A673 (cell line): Measurements from ENCODE around the gene COLQ. TPM values are rescaled to one million over a fixed set of nuclear protein-coding genes. Genes with fewer than 3 reads are reported as not detected.

ENCODE experiments used
- BruUV-seq: library from RNA; stranded (reverse); fragments of 400-500 nt; replicated peaks from 2 replicates; lab custom pipeline; 2021; lab: Mats Ljungman, UMichigan
- CTCF ChIA-PET: fragments of 300-600 bp; sonication (Branson Sonifier 250); formaldehyde crosslinking; loops from one replicate; lab custom pipeline; 2022; ENCODE audit warnings: antibody characterized with exemption; lab: Charles Lee
- POLR2A ChIA-PET: fragments of 300-600 bp; sonication (Branson Sonifier 250); formaldehyde crosslinking; loops from one replicate; lab custom pipeline; 2022; ENCODE audit warnings: antibody characterized with exemption; ENCODE audit not compliant: low non-redundant PET; lab: Charles Lee
- DNase-seq: peaks from one replicate; pipeline ENCODE4 v3.0.0-alpha.2; 2015; ENCODE audit warnings: low spot score
- H3K27ac ChIP-seq: fragments of 200-600 bp; sonication (generic); 2 replicates; pipeline ENCODE4 v1.5.1; 2016; ENCODE audit warnings: mixed run types, low read depth, mild to moderate bottlenecking, mixed read lengths, antibody characterized with exemption, low read length; ENCODE audit not compliant: poor library complexity, severe bottlenecking
- H3K27me3 ChIP-seq: fragments of 200-600 bp; sonication (generic); replicated peaks from 2 replicates; pipeline ENCODE4 v1.6.1; 2017; ENCODE audit warnings: mixed run types, low read depth, mild to moderate bottlenecking, mixed read lengths, antibody characterized with exemption, low read length; ENCODE audit not compliant: insufficient read depth, poor library complexity
- H3K36me3 ChIP-seq: fragments of 200-600 bp; sonication (generic); 2 replicates; pipeline ENCODE4 v1.6.1; 2016; ENCODE audit warnings: mixed run types, mild to moderate bottlenecking, mixed read lengths, antibody characterized with exemption, low read length; ENCODE audit not compliant: insufficient read depth, poor library complexity, severe bottlenecking
- H3K4me1 ChIP-seq: fragments of 200-600 bp; sonication (generic); 2 replicates; pipeline ENCODE4 v1.6.1; 2017; ENCODE audit warnings: mixed run types, mild to moderate bottlenecking, mixed read lengths, antibody characterized with exemption, low read length; ENCODE audit not compliant: insufficient read depth, poor library complexity, severe bottlenecking
- H3K4me3 ChIP-seq: fragments of 200-600 bp; sonication (generic); 2 replicates; pipeline ENCODE4 v1.5.1; 2016; ENCODE audit warnings: low read depth, mixed run types, mild to moderate bottlenecking, mixed read lengths, low read length; ENCODE audit not compliant: poor library complexity, severe bottlenecking
- H3K9me3 ChIP-seq: fragments of 200-600 bp; sonication (generic); 2 replicates; pipeline ENCODE4 v1.6.1; 2016; ENCODE audit warnings: mixed run types, low read depth, mild to moderate bottlenecking, mixed read lengths, antibody characterized with exemption, low read length; ENCODE audit not compliant: poor library complexity, severe bottlenecking
- EZH2 ChIP-seq: fragments of 200-600 bp; sonication (generic); IDR thresholded peaks from 2 replicates; pipeline ENCODE4 v1.6.1; 2017; ENCODE audit warnings: borderline replicate concordance, low read depth, mild to moderate bottlenecking, mixed read lengths, antibody characterized with exemption, low read length; ENCODE audit not compliant: poor library complexity, severe bottlenecking
- intact Hi-C: fragments of 100-400 bp; cut with micrococcal nuclease; formaldehyde crosslinking; loops from one replicate; pipeline ENCODE4 v1.10.0; 2022; ENCODE audit not compliant: unreplicated experiment
- total RNA-seq: library from RNA; stranded (reverse); gene quantifications from 2 replicates; pipeline ENCODE4 v1.2.3, GENCODE V29; 2021
- TF ChIP-seq, protein P1 (sequence below): fragments of 300-800, 200-600 bp; sonication (generic); conservative IDR thresholded peaks from 2 replicates; pipeline ENCODE4 v1.5.1; 2017; ENCODE audit warnings: low read depth, mild to moderate bottlenecking, antibody characterized with exemption, low read length, moderate library complexity, mixed read lengths

The COLQ gene
- total RNA-seq, 1 experiment from 2014 or later: 0.21 TPM

DNA sequence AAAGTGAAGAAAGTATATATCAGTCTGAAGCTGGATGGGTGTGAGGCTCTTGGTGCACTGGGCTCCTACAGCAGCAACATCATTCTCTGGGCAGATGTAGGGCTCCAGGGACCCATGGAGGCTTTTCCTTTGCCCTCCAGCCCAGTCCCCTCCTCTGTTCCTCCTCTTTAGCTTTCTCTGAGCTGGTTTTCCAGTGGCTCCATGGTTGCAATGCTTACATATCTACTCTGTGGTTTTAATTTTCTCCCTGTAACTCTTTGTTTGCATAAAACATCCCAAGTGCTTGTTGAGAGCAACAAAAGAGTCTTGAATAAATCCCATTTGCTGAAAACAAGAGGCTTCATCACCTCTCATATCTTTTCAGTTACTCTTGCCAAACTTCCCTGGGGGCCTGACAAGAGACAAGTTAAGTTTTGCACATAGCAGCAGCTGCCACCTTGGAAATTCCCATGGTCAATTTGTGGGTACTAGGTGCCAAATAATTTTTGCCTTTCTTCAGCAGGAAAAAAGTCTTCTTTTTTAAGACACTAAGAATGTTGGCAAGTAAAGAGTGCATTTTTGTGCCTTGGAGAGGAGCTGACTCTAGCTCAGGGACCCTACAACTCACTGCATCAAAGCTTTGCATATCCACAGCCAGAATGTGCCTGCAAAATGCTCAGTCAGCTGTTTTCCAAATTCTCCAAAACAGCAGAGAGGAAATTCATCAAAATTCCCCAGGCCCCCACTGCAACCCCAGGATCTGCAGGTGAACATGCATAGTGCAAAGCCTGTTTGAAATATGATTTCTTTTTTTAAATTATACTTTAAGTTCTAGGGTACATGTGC lies 41.9 kb downstream of the COLQ start:
- TF ChIP-seq, protein P1, sequence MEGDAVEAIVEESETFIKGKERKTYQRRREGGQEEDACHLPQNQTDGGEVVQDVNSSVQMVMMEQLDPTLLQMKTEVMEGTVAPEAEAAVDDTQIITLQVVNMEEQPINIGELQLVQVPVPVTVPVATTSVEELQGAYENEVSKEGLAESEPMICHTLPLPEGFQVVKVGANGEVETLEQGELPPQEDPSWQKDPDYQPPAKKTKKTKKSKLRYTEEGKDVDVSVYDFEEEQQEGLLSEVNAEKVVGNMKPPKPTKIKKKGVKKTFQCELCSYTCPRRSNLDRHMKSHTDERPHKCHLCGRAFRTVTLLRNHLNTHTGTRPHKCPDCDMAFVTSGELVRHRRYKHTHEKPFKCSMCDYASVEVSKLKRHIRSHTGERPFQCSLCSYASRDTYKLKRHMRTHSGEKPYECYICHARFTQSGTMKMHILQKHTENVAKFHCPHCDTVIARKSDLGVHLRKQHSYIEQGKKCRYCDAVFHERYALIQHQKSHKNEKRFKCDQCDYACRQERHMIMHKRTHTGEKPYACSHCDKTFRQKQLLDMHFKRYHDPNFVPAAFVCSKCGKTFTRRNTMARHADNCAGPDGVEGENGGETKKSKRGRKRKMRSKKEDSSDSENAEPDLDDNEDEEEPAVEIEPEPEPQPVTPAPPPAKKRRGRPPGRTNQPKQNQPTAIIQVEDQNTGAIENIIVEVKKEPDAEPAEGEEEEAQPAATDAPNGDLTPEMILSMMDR: no peak
- no peak for TF ChIP-seq EZH2
- POLR2A ChIA-PET: no interaction called here
- Histone ChIP-seq H3K4me3 (no peak overlapping the region), H3K4me1 (no peaks in the 10 kb centered on the region), H3K9me3 (no peaks in the 10 kb centered on the region), H3K36me3 (no peaks in the 10 kb centered on the region), H3K27ac (no peak overlapping the region), H3K27me3 (no peaks in the 10 kb centered on the region)
- BruUV-seq: no TSS peak
- intact Hi-C loops: no loop called here
- CTCF ChIA-PET: no interaction called here
- no peak for DNase-seq

- H3K9me3 ChIP-seq: no peaks in the 10 kb centered on the region
- no peak for TF ChIP-seq EZH2
- TF ChIP-seq, protein P1: no peak
- POLR2A ChIA-PET: interaction anchor here (0.6 kb wide), 1 partner anchor 39 kb away, joined by 8 read pairs; no protein-coding TSS in a partner anchor
- no peak overlapping the region for H3K27ac ChIP-seq
- BruUV-seq: no TSS peak
- CTCF ChIA-PET: no interaction called here
- no peaks in the 10 kb centered on the region for H3K36me3 ChIP-seq
- intact Hi-C loops: no loop called here
- no peak overlapping the region for H3K4me3 ChIP-seq
- DNase-seq: no peak
- no peaks in the 10 kb centered on the region for H3K4me1 ChIP-seq
- no peaks in the 10 kb centered on the region for H3K27me3 ChIP-seq
These were observed 42.9 kb downstream of the COLQ start for GRCh38 chr3:15478640-15478979.

DNA sequence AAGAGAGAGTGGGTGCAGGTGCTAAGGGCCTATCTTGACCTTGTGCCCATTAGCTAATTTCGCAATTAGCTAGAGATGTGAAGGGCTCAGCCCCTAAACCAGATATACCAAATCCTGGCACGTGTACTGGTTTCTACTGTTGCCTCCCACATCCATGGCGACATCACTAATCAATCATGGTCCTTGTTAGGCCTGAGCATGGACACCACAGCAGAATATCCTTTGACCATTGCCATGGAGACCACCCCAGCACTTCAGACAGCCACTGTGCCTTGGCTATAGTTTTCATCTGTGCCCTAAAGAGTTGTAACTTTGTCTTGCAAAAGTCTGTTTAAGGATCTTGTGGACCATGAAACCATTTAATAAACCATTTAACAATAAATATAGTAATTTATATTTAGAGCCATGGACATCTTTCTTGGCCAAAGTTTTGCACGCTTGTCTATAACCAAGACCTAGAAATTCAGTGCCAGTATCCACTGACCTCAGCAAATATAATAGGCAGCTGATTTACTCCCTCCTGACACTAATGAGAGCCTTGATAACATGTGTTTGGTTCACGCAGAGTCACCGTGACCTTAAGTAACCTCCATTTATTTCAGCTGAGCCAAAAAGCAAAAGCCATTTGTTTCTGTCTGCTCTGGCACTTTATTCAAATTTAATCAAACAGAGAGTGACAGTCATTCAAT lies 43.4 kb downstream of the COLQ start:
- BruUV-seq: no TSS peak
- H3K36me3 ChIP-seq: no peaks in the 10 kb centered on the region
- no peaks in the 10 kb centered on the region for H3K4me1 ChIP-seq
- H3K27me3 ChIP-seq: no peaks in the 10 kb centered on the region
- H3K4me3 ChIP-seq: no peak overlapping the region
- TF ChIP-seq EZH2: no peak
- TF ChIP-seq, protein P1: no peak
- H3K9me3 ChIP-seq: no peaks in the 10 kb centered on the region
- ChIA-PET CTCF (no interaction called here), POLR2A (interaction anchor here (0.6 kb wide), 1 partner anchor 40 kb away, joined by 8 read pairs; no protein-coding TSS in a partner anchor)
- intact Hi-C loops: no loop called here
- H3K27ac ChIP-seq: no peak overlapping the region
- DNase-seq: no peak
